Gastroesophageal sphincter (tissue), 4 donors: ENCODE results near the gene SLC35F4. TPM values are rescaled to one million over a fixed set of nuclear protein-coding genes. Genes with fewer than 3 reads are reported as not detected.
A peak's percentile ranks its signal among the peaks of the same experiment; 100 is the strongest.

Source experiments
- ATAC-seq: fragments of 150-250 bp; one replicate; pipeline ENCODE4 v1.9.1; 2016; ENCODE audit warnings: mild to moderate bottlenecking, moderate library complexity
- H3K27ac ChIP-seq, 4 donors: fragments of 200-600 bp; sonication (generic) in 3 of 4; 1 replicate in 3 of 4; 2 replicates in 1 of 4; pipeline ENCODE4 v1.5.1; 2016 to 2019
- H3K27me3 ChIP-seq: fragments of 200-600 bp; sonication (generic); one replicate; pipeline ENCODE4 v1.5.1; 2019
- H3K36me3 ChIP-seq, 2 donors: fragments of 200-600 bp; sonication (generic); one replicate each; pipeline ENCODE4 v1.5.1; 2019; ENCODE audit warnings: control low read depth in 1 of 2
- H3K4me1 ChIP-seq, 3 donors: fragments of 200-600 bp; sonication (generic); 1 replicate in 2 of 3; 2 replicates in 1 of 3; pipeline ENCODE4 v1.5.1; 2016 to 2019; ENCODE audit warnings: control low read depth in 2 of 3
- H3K4me3 ChIP-seq, 2 donors: fragments of 200-600 bp; sonication (generic); one replicate each; pipeline ENCODE4 v1.5.1; 2019; ENCODE audit warnings: mild to moderate bottlenecking in 1 of 2, moderate library complexity in 1 of 2
- H3K9me3 ChIP-seq, 3 donors: fragments of 200-600 bp; sonication (generic); one replicate each; pipeline ENCODE4 v1.5.1; 2017 to 2019; ENCODE audit warnings: control low read depth in 2 of 3
- CTCF ChIP-seq, 4 experiments: fragments of 200-600 bp in 2 of 4; fragments of 450-650 bp in 2 of 4; sonication (generic) in 1 of 4; IDR thresholded peaks; one replicate each; pipeline ENCODE4 v1.5.1; 2017 to 2019; ENCODE audit warnings: antibody characterized with exemption in 4 of 4, mild to moderate bottlenecking in 2 of 4, moderate library complexity in 2 of 4
- EP300 ChIP-seq: sonication (generic); formaldehyde crosslinking; IDR thresholded peaks from one replicate; pipeline ENCODE4 v1.6.1; 2017; ENCODE audit warnings: antibody characterized with exemption, mild to moderate bottlenecking
- POLR2A ChIP-seq, 2 donors: fragments of 450-650 bp; IDR thresholded peaks; one replicate each; pipeline ENCODE4 v1.6.1; 2017; ENCODE audit warnings: antibody characterized with exemption in 2 of 2, mild to moderate bottlenecking in 2 of 2, moderate library complexity in 1 of 2
- POLR2AphosphoS5 ChIP-seq: sonication (generic); formaldehyde crosslinking; IDR thresholded peaks from one replicate; pipeline ENCODE4 v1.6.1; 2017; ENCODE audit warnings: antibody characterized with exemption
- WGBS, 2 donors: methylation state at CpG; one replicate each; pipeline ENCODE4 v1.1.5; 2018; ENCODE audit warnings: low coverage in 1 of 2; 5-methylcytosine and 5-hydroxymethylcytosine counted together
- total RNA-seq, 4 donors: library from RNA; depleted of rRNA; stranded (reverse); fragments of >200 nt; gene quantifications; one replicate each; pipeline ENCODE4 v1.1.0, GENCODE V29; 2016

SLC35F4 gene
- total RNA-seq = not detected

GRCh38 chr14:57865403-57866198 lies at the start of gene SLC35F4:
SLC35F4 (minus strand) TSS chr14:57866092.
- Histone ChIP-seq H3K27ac (no peak within 1 kb of the TSS), H3K36me3 (no peaks in the 10 kb centered on the region), H3K4me1 (peaks cover 0 to 19% (median 10%) of the 10 kb centered on the region in 3 donors), H3K4me3 (peak within 1 kb of the TSS in 1 of 2 donors; percentile 45), H3K9me3 (no peaks in the 10 kb centered on the region), H3K27me3 (peaks cover 64% of the 10 kb centered on the region)
- 10% methylated on average over 2 of the region's 91 CpGs; no CpG with 5 or more reads in 1 of the 2 donors for WGBS, 2 donors
- TF ChIP-seq CTCF (IDR thresholded peaks at IDR 0.05) = no peak
- no peak for TF ChIP-seq POLR2A (IDR thresholded peaks at IDR 0.05)
- TF ChIP-seq POLR2AphosphoS5 = no peak
- TF ChIP-seq EP300 = no peak
- ATAC-seq = peak; percentile 39

- H3K27me3 ChIP-seq = no peaks in the 10 kb centered on the region
- H3K4me1 ChIP-seq = no peaks in the 10 kb centered on the region
- H3K4me3 ChIP-seq = no peak overlapping the region
- H3K27ac ChIP-seq = no peak overlapping the region
- no peak for TF ChIP-seq POLR2AphosphoS5
- TF ChIP-seq EP300 = no peak
- no peak for TF ChIP-seq CTCF (IDR thresholded peaks at IDR 0.05)
- TF ChIP-seq POLR2A (IDR thresholded peaks at IDR 0.05) = no peak
- no peaks in the 10 kb centered on the region for H3K36me3 ChIP-seq
- no peaks in the 10 kb centered on the region for H3K9me3 ChIP-seq
- ATAC-seq = no peak
Measured at GRCh38 chr14:57909626-57910025, 43.7 kb upstream of the SLC35F4 start.

GRCh38 chr14:57903954-57904353 lies 38.1 kb upstream of the SLC35F4 start:
- Histone ChIP-seq H3K36me3 (no peaks in the 10 kb centered on the region), H3K27ac (no peak overlapping the region), H3K9me3 (no peaks in the 10 kb centered on the region), H3K4me1 (no peaks in the 10 kb centered on the region), H3K27me3 (no peaks in the 10 kb centered on the region), H3K4me3 (no peak overlapping the region)
- TF ChIP-seq CTCF (IDR thresholded peaks at IDR 0.05) = no peak
- no peak for TF ChIP-seq POLR2AphosphoS5
- TF ChIP-seq POLR2A (IDR thresholded peaks at IDR 0.05) = no peak
- no peak for TF ChIP-seq EP300
- ATAC-seq = no peak
- 76 to 78% methylated on average over 1 of the region's 1 CpG for WGBS, 2 donors

- no peak overlapping the region for H3K4me3 ChIP-seq
- H3K9me3 ChIP-seq = no peaks in the 10 kb centered on the region
- 72 to 76% methylated on average over 7 of the region's 7 CpGs for WGBS, 2 donors
- no peaks in the 10 kb centered on the region for H3K36me3 ChIP-seq
- ATAC-seq = no peak
- TF ChIP-seq POLR2AphosphoS5 (no peak), POLR2A (IDR thresholded peaks at IDR 0.05) (no peak), EP300 (no peak), CTCF (IDR thresholded peaks at IDR 0.05) (no peak)
- no peaks in the 10 kb centered on the region for H3K27me3 ChIP-seq
- no peaks in the 10 kb centered on the region for H3K4me1 ChIP-seq
- no peak overlapping the region for H3K27ac ChIP-seq
Measured at GRCh38 chr14:57898837-57899572, 33.1 kb upstream of the SLC35F4 start.
